ENCODE measurements around the gene NUCKS1. TPM values are rescaled to one million over a fixed set of nuclear protein-coding genes. Genes with fewer than 3 reads are reported as not detected.

Gene NUCKS1
- total RNA-seq, 1 donor from 2014 or later, result 161 TPM

DNA sequence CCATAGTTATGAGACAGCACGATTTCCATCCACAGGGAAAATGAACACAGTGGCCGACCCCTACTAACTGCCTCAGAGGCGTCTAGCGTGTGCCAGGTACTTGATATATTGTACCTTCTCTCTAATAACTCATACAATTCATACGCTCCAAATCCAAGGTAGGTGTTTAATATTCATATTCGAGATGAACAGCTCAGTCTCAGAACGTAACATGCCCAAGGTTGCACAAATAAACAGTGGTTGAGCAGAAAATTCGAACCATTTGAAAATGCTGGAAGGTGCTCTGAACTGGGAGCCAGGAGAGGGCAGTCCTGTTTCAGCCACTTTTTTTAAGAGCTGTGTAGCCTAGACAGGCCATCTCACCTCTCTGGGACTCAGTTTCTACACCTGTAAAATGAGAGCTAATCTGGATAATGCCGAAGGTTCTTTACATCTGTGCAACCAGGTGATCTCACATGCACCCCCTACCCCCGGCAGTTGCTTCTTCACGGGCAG lies 77.5 kb downstream of the NUCKS1 start:
- Mint-ChIP-seq H3K4me3 (no peak overlapping the region), H3K36me3 (ENCODE audit: low read depth) (no peaks in the 10 kb centered on the region), H3K27ac (no peak overlapping the region), H3K4me1 (no peaks in the 10 kb centered on the region), H3K27me3 (peaks cover 16% of the 10 kb centered on the region), H3K9me3 (no peaks in the 10 kb centered on the region)
- no peak for DNase-seq
- intact Hi-C loops (cut with micrococcal nuclease), result no loop called here

- no peak overlapping the region for H3K4me3 Mint-ChIP-seq
- no peak overlapping the region for H3K27ac Mint-ChIP-seq
- no peaks in the 10 kb centered on the region for H3K36me3 Mint-ChIP-seq (ENCODE audit: low read depth)
- no peaks in the 10 kb centered on the region for H3K4me1 Mint-ChIP-seq
- H3K27me3 Mint-ChIP-seq, result peaks cover 8% of the 10 kb centered on the region
- intact Hi-C loops (cut with micrococcal nuclease), result no loop called here
- no peak for DNase-seq
- no peaks in the 10 kb centered on the region for H3K9me3 Mint-ChIP-seq
Observed at GRCh38 chr1:205670611-205671430, 79.2 kb downstream of the NUCKS1 start.

DNA sequence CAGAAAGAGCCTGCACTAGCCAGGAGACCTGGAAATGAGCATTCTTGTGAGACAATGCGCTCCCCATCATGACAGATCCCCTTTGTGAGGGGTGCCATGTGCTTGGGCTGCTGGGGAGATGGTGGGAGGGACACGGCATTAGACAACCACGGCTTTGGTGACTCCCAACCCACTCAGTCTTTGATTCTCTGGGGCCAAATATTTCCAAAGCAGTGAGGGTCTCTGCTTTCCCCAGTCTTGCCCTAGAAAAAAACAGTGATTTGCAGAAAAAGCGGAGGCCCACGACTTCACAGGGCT lies 79.9 kb downstream of the NUCKS1 start:
- H3K27ac Mint-ChIP-seq, result no peak overlapping the region
- intact Hi-C loops (cut with micrococcal nuclease), result no loop called here
- H3K27me3 Mint-ChIP-seq, result peaks cover 5% of the 10 kb centered on the region
- H3K4me1 Mint-ChIP-seq, result no peaks in the 10 kb centered on the region
- no peak for DNase-seq
- H3K9me3 Mint-ChIP-seq, result no peaks in the 10 kb centered on the region
- H3K36me3 Mint-ChIP-seq (ENCODE audit: low read depth), result no peaks in the 10 kb centered on the region
- no peak overlapping the region for H3K4me3 Mint-ChIP-seq

GRCh38 chr1:205669341-205670149 lies 80.4 kb downstream of the NUCKS1 start:
- no peak for DNase-seq
- no peaks in the 10 kb centered on the region for H3K9me3 Mint-ChIP-seq
- H3K36me3 Mint-ChIP-seq (ENCODE audit: low read depth), result no peaks in the 10 kb centered on the region
- no peaks in the 10 kb centered on the region for H3K4me1 Mint-ChIP-seq
- intact Hi-C loops (cut with micrococcal nuclease), result no loop called here
- H3K4me3 Mint-ChIP-seq, result no peak overlapping the region
- peaks cover 5% of the 10 kb centered on the region for H3K27me3 Mint-ChIP-seq
- no peak overlapping the region for H3K27ac Mint-ChIP-seq

- Mint-ChIP-seq H3K4me3 (no peak overlapping the region), H3K4me1 (peaks cover 2% of the 10 kb centered on the region), H3K36me3 (ENCODE audit: low read depth) (no peaks in the 10 kb centered on the region), H3K27ac (no peak overlapping the region), H3K27me3 (peaks cover 5% of the 10 kb centered on the region), H3K9me3 (no peaks in the 10 kb centered on the region)
- intact Hi-C loops (cut with micrococcal nuclease), result no loop called here
- no peak for DNase-seq
Observed at GRCh38 chr1:205668951-205669340, 81.0 kb downstream of the NUCKS1 start.

- Mint-ChIP-seq H3K27ac (no peak overlapping the region), H3K27me3 (peaks cover 5% of the 10 kb centered on the region), H3K36me3 (ENCODE audit: low read depth) (no peaks in the 10 kb centered on the region), H3K4me3 (no peak overlapping the region), H3K4me1 (peaks cover 2% of the 10 kb centered on the region), H3K9me3 (no peaks in the 10 kb centered on the region)
- DNase-seq, result no peak
- intact Hi-C loops (cut with micrococcal nuclease), result no loop called here
Observed at GRCh38 chr1:205667909-205668643, 81.9 kb downstream of the NUCKS1 start.

GRCh38 chr1:205666372-205667166 lies 83.4 kb downstream of the NUCKS1 start:
- Mint-ChIP-seq H3K36me3 (ENCODE audit: low read depth) (no peaks in the 10 kb centered on the region), H3K4me3 (no peak overlapping the region), H3K27me3 (peaks cover 5% of the 10 kb centered on the region), H3K9me3 (no peaks in the 10 kb centered on the region), H3K27ac (no peak overlapping the region), H3K4me1 (peaks cover 2% of the 10 kb centered on the region)
- intact Hi-C loops (cut with micrococcal nuclease), result no loop called here
- DNase-seq, result no peak

- no peak for DNase-seq
- Mint-ChIP-seq H3K27me3 (peaks cover 7% of the 10 kb centered on the region), H3K4me3 (no peak overlapping the region), H3K36me3 (ENCODE audit: low read depth) (no peaks in the 10 kb centered on the region), H3K9me3 (no peaks in the 10 kb centered on the region), H3K27ac (no peak overlapping the region), H3K4me1 (peaks cover 2% of the 10 kb centered on the region)
- intact Hi-C loops (cut with micrococcal nuclease), result no loop called here
Observed at GRCh38 chr1:205665201-205666045, 84.6 kb downstream of the NUCKS1 start.

DNA sequence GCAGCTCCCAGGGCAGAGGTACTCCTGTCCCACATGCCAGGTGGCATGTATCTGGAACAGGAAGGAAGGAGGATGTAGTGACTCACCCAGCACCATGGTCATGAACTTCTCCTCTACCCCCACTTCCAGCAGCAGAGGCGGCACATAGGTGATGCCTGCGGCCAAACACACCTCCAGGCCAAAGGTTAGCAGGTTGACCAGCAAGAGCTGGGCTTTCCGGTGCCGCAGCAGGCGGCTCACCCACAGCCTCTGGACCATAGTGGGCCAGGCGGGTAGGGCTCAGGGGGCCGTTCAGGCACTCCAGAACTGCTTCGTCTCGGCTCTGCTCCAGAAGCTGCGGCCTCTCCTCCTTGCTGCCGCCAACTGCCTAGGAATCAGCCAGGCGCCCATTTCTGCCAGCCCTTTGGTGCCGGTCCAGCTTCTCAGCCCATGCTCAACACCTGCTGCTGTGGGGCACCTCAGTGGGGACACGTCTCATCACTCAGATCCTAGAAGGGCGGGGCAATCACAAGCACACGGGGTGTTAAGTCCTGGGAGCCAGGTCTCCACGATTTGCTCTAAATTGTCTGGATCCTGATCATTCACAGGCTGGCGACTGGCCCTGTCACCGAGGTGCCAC lies 85.5 kb downstream of the NUCKS1 start:
- Mint-ChIP-seq H3K4me3 (no peak overlapping the region), H3K27ac (no peak overlapping the region), H3K4me1 (peaks cover 2% of the 10 kb centered on the region), H3K9me3 (no peaks in the 10 kb centered on the region), H3K27me3 (peaks cover 10% of the 10 kb centered on the region), H3K36me3 (ENCODE audit: low read depth) (no peaks in the 10 kb centered on the region)
- no peak for DNase-seq
- intact Hi-C loops (cut with micrococcal nuclease), result no loop called here

DNA sequence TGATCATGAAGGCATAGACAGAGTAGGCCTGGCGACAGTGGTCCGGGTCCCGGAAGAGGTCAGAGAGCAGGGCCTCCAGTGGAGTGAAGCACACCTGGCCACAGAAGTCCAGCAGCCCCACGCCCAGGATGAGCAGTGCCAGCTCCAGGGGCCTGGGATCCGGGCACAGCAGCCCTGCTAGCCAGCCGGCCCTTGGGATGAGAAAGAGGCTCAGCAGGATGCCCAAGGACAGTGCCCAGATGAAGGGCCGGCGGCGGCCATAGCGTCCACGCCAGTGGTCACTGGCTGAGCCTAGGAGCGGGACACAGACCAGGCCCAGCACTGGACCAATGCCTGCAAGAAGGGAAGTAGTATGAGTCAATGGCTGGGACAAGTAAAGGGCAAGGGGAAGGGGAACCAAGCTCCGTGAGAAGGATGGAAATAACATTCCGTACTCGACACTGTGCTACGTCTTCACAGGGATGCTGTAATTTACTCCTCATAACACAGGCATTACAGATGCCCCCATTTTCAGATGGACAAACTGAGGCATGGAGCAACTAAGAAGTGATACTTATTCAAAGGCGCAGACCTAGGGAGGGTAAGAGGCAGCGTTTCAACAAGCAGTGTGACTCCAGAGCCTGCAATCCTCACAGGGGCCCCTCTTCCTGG lies 86.6 kb downstream of the NUCKS1 start:
- no peaks in the 10 kb centered on the region for H3K36me3 Mint-ChIP-seq (ENCODE audit: low read depth)
- H3K27ac Mint-ChIP-seq, result no peak overlapping the region
- no peak overlapping the region for H3K4me3 Mint-ChIP-seq
- intact Hi-C loops (cut with micrococcal nuclease), result no loop called here
- peaks cover 2% of the 10 kb centered on the region for H3K4me1 Mint-ChIP-seq
- no peak for DNase-seq
- peaks cover 9% of the 10 kb centered on the region for H3K27me3 Mint-ChIP-seq
- no peaks in the 10 kb centered on the region for H3K9me3 Mint-ChIP-seq
